Forelimb muscle (tissue), 1 donor: ENCODE data around the gene NGEF. TPM values are rescaled to one million over a fixed set of nuclear protein-coding genes. Genes with fewer than 3 reads are reported as not detected.

Source experiments
- DNase-seq: peaks from one replicate; pipeline ENCODE4 v3.0.0-alpha.2; 2013; ENCODE audit warnings: low read depth
- polyA plus RNA-seq: library from polyadenylated mRNA; unstranded; fragments of 120-200 nt; gene quantifications from one replicate; pipeline ENCODE4 v1.2.1, GENCODE V29; 2013; ENCODE audit not compliant: insufficient read length

Gene NGEF
- polyA plus RNA-seq, 1 donor: 1.2 TPM

DNA sequence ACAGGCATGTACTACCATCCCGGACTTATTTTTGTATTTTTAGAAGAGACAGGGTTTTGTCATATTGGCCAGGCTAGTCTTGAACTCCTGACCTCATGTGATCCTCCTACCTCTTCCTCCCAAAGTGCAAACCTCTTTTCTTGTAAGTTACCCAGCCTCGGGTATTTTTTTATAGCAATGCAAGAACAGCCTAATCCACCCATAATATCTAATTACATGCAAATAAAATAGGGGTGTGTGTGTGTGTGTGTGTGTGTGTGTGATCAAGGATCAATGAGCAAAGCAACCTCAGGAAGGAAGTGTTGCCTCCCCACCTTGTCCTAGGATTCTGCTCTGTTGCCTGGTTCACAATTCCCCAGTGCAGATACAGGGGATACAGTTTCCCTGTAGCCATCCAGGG, 45.6 kb downstream of the NGEF start:
- no peak for DNase-seq

DNA sequence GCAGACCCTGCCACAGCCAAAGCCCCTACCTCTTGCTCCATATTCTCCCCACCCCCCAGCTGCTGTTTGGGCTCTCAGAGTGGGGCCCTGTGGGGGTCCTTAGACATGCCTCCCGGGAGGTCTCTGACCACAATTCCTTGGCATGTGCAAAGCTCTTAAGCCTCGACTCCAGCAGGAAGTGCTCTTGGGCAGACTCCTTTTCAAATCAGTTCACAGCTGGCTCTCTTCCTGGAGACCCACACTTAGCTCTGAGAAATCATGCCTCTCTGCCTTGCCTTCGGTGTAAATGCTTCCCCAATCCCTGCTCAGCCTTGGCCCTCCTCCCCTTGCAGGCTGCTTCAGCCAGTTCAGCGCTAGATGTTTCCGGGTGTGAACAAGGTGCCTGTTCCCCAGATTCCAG, 46.9 kb downstream of the NGEF start:
- no peak for DNase-seq

DNA sequence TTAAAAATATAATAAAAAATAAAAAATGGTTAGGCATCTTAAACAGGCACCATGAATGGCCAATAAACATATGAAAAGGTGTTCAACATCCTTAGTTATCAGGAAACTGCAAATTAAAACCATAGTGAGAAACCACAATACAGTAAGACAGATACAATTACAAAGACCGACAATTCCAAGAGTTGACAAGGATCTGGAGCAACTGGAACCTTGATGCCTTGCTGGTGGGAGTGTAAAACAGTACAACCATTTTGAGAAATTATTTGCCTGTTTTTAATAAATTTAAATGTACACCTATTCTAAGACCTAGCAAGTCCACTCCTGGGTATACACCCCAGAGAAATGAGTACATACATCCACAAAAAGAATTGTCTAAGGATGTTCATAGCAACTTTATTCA, 49.1 kb downstream of the NGEF start:
- no peak for DNase-seq

DNA sequence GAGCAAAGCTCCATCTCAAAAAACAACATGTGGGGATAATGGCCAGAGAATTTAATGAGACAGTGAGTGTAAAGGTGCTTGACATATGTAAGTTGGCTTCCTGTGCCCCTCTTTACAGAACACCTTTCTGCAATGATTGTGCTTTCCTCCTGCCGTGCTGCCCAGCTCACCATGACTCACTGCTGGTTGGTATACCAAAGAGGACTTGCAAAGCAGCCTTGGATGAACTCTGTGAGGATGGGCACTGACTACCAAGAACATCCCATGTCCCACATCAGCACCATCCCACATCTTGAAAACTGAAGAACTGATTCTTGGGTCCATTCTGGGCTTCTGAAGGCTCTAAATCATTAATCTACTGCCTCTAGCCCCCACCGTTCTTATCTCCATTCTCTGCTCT, 52.2 kb downstream of the NGEF start:
- DNase-seq: no peak

DNA sequence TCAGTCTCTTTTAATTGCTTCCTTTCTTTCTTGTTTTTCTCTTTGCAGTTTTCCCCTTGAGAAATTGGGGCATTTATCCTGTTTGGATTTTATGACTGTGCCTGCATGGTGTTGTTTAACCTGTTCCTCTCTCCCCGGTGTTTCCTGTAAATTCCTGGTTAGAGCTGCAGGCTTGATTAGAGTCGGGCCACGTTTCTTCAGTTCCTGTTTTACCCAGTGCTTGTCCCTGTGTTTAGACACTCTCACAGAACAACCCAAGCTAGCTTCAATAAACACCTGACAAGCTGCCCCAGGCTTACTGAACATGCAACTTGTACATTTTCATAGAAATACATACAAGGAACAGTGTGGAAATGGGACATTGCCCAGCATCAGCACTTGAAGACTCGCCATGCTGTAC, 53.9 kb downstream of the NGEF start:
- no peak for DNase-seq

DNA sequence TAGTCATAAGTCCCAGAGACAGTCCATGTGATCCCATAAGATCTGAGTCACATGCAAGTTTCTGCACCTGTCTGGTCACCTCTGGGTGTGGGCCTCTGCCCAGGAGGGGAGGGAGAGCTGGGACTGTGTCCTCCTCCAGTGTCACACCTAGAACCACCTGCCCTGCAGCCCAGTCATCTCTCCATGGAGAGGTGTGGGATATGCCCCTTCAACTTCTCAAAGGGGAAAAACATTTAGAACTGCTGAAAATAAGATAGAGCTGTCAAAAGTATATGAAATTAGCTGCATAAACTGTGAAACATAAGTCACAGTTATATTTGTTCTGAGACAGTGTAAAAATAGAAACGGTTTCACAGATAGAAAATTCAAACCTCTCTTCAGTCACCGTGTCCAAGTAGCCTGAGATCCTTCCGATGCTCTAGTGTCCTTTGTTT, 55.4 kb downstream of the NGEF start:
- DNase-seq: no peak

DNA sequence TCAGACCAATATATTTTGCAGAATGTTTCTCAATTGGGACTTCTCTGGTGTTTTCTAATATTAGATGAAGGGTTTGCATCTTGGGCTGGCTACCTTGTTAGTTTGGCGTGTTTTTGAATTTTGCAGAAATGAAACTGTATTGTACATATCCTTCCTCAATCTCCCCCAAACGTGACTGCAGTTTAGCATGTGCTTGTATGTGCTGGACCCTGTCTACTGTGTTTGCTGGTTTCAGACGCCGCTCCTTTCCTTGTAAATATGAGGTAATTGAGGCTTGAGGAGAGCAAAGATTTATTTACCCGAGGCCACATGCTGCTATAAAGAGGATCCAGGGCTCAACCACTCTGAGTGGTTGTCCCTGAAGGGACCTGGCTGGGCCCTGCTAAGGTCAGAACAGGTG, 57.2 kb downstream of the NGEF start:
- no peak for DNase-seq

DNA sequence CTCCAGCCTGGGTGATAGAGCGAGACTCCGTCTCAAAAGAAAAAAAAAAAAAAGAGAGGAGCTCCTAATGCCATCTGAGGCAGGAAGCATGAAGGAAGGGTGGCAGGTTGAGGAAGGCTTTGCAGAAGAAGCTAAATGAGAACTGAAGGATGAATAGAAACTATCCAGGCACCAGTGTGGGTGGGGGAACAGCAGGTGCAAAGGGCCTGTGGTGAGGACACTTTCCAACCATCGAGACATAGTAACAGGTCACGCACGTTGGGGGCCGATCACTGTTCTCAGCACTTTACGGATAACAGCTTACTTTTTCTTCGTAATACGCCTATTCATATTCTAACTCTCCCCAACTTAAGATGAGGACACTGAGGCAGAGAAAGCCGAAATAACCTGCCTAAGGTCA, 58.4 kb downstream of the NGEF start:
- no peak for DNase-seq

DNA sequence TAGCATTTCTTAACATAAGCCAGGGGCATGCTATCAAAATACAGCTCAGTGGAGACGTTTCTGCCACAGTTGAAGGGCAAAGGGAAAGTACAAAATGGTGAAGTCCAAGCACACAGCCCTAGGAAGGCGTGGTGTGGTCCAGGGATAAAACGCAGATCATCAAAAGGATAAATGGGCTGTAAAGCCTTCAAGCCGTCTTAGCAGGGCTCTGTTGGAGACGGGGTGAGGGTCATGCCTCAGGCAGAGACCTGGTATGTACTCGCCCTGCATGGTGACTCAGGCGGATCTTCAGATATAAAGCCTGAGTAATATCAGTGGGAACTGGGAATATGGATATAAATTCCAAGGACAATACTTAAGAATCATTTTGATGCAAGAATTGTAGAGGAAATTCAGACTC, 61.2 kb downstream of the NGEF start:
- DNase-seq: no peak

DNA sequence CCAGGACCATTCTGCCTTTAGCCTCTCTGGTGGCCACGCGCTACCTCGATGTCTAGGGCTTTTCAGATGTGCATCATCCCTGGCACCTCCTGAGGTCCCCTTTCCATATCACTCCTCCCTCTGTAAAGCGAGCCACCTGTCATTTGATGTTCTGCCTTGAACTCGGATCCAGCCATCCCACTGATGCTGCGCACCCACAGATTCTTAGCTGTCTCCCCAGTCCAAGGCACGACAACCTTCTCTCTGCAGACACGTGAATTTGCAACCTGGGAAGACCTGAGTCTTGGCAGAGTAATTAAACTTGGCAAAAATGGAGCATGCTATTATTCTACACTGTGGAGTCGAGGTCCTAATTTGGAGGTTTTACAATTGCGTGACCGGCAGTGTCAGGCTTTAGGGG, 61.9 kb downstream of the NGEF start:
- no peak for DNase-seq

DNA sequence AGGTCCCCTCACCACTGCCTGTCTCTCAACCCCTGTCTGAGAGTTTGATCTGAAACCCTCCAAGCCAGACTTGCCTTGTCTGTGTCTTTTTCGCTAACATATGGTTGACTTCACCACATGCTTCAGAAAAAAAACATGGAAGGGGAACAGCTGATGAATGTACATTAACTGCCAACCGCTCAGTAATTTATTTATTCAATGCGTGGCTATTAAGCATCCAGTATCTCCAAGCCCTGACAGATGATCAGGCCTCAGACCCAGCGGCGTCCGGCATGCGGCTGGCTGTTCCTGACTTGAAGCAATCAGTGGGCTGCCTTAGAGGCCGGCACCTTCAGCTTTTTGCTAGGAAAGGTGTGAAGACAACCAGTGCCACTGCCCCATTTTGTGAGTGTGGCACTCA, 62.3 kb downstream of the NGEF start:
- no peak for DNase-seq

DNA sequence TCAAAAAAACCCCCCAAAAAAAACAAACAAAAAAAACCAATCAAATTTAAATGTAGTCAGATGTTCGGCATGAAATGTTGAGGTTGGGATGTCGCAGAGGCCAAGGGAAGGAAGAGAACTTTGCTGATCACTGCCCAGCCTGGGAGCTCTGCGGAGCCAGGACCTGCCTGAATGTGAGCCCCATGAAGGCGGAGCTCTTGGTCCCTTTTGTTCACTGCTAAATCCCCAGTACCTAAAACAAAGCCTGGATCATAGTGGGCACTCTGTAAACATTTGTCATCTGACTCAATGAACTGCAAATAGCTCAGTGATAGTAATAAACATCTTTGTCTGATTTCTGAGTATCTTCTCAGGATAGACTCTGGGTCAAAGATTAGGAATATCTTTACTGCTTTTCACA, 64.0 kb downstream of the NGEF start:
- no peak for DNase-seq

DNA sequence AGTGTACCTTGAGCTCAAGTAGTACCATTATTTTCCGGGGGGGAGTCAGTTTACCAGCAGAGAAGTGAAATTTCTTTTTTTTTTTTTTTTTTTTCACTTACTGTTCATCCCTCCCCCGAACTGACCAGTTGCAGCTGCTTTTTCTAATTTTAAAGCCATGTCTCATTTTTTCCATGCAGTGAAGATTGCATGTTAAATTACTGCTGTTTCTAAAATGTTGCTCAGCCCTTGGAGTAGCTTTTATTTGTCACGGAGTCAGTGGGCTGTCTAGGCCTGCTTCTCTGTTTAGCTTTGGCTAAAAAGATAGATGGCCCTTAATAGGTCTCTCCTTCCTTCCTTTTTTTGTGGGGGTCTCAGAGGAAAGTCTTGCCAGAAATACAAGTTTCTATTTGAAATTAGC, 70.2 kb downstream of the NGEF start:
- DNase-seq: no peak

DNA sequence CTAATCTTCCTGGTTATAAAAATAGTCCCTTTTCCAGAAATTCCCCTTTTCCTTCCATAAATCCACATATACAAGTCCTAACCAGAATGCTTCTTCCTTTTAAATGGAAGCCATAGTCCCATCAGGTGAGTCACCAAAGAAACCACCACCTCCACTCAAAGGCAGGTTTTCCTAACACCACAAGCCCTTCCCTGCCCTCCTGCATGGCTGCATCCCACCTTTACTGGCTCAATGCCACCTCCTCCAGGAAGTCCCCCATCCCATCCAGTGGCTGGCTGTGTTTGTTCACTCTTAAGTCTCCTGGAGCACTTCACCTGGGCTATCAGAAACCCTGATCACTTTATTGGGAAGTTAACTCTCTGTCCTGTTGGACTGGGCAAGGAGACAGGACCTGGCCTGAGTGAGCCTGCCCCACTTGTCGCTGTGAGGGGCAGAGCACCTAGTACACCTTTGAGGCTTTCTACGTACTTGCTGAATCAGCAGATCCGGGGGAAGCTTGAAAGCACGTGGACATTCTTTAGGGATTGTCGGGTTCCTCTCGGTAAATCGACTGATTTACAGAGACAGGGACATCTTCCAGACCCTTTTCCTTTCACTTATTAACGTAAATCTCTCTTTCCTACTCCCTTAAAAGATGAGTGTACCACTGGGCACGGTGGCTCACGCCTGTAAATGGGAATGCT, 71.0 kb downstream of the NGEF start:
- DNase-seq: no peak

DNA sequence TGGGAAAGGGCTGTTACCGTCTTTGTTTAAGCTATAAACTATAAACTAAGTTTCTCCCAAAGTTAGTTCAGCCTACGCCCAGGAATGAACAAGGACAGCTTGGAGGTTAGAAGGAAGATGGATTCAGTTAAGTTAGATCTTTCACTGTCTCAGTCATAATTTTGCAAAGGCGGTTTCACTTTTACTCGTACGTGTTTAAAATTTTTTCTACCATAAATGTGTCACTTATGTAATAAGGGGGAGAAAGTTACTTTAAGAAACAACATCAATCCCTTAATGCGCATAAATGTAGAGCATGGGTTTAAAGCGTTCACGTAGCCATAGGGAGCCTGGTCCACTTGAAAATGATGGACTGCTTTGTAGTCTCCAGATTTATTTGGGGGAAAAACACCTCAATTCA, 71.7 kb downstream of the NGEF start:
- DNase-seq: no peak

DNA sequence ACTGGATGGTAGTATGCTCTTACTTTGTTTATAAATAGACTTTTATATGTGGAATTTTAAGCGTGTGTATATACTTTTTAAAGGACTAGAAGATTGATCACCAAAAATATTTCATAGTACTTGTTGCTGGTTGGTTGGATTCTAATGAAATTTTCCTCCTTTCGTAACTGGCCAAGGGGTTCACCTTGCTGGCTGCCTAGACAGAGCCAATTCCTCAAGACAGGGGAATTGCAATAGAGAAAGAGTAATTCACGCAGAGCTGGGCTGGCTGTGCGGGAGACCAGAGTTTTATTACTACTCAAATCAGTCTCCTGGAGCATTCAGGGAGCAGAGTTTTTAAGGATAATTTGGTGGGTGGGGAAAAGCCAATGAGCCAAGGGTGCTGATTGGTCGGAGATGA, 72.3 kb downstream of the NGEF start:
- DNase-seq: no peak

DNA sequence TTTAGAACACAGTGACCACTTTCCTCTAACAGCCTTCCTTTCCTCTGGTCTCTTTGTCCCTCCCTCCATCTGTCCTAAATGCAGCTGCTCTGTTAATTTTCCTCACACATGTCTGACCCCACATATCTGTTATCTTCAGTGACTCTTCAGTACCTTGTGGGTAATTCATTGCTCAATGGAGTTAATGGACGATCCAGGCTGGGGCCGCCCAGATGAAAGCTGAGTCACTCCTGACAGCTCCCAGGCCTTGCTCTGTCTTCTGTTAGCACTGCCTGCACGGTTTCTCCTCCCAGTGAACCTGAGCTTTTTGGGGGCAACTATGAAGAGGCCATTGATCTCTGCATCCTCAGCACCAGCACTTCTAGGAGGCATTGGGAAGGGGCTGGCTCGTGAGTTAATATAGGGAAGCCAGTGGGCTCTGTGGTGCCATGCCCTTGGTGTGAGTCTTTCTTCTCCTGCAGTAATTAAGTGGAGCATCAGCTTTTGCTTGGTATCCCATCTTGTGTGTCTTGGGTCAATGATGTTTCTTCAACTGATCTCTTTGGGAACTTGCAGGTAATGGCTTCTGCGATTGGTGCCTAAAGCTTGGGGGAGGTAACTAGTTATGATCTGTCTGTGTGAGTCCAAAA, 75.7 kb downstream of the NGEF start:
- no peak for DNase-seq

DNA sequence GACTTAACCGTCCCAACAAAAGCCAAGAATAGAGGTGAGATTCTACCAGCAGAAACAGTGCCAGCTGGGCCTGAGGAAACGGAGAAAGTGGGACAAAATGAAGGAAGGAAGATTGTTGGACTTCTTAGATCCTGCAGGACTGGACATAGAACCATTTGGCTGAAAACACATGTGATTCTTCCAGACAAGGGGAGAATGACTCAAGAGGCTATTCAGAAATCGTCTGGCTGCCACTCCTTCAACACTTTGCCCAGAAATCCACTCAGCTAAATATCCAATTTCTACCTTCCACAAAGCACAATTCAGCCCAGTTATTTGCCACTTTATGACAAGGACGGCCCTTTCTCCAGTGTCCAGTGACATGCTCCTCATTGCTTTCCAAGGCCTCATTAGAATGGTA, 81.4 kb downstream of the NGEF start:
- DNase-seq: no peak

DNA sequence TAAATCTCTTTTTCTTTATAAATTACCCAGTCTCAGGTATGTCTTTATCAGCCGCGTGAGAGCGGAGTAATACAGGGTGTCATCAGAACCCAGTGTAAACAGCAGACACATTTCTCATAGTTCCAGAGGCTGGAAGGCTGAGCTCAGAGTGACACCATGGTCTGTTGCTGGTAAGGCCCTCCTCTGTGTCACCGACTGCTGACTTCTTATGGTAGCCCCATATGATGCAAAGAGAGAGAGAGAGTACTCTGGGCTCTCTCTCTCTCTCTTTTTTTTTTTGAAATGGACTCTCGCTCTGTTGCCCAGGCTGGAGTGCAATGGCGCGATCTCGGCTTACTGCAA, 83.0 kb downstream of the NGEF start:
- no peak for DNase-seq

DNA sequence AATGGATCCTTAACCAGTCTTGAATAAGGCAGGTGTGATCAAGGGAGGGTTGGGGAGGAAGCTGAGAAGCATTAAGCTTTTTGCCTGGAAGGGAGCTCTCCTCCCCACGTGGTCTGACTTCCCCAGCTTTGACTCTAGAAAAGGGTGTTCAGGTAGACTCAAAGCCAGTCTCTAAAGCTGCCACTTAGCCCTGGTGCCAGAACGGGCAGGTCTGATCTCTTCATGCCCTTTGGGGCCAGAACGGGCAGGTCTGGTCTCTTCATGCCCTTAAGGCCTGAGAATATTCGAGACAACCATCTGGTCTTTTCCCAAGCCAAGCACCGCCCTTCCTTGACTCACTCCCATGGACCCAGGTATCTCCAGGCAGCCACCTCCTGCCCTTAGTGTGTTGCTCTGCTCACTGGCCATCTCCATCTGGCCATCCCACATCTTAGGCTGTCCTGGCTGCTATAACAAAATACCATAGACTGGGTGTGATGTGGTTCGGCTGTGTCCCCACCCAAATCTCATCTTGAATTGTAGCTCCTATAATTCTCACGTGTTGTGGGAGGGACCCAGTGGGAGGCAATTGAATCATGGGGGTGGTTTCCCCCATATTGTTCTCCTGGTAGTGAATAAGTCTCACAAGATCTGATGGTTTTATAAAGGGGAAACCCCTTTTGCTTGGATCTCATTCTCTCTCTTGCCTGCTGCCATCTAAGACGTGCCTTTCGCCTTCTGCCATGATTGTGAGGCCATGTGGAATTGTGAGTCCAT, 83.6 kb downstream of the NGEF start:
- DNase-seq: no peak

DNA sequence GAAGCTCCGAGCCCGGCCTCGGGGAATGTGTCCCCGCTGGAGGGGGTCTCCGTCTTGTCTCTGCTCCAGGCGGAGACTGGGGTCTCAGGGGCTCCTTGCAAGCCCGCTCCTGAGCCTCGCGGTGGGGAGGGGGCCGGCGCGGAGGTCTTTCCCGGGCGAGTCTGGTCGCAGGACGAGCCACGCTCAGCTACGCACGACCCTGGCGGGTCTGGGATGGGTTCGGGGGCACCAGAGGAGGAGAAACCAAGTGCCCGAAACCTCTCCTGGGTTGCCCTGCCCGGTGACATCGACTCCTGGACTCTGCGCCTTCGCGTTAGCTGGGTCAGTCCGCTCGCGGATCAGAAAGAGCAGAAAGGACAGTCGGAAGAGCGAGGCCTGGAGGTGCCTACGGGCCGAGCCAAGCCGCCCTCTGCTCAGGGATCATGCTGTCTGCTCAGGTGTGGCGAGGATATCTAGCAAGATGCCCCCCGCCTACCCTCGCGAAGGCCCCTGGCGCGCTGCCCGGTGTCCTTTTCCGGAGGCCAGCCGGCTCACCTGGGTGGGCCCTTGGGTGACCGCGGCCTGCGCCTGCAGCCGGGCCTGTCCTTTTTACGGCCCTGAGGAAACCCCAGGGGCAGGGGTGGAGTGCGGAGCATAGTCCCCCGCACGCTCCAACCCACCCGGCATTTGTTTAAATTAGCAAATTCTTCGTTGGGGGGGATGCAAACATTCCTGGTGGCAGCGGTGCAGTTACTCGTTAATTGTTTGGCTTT, 84.3 kb downstream of the NGEF start:
- DNase-seq: no peak

DNA sequence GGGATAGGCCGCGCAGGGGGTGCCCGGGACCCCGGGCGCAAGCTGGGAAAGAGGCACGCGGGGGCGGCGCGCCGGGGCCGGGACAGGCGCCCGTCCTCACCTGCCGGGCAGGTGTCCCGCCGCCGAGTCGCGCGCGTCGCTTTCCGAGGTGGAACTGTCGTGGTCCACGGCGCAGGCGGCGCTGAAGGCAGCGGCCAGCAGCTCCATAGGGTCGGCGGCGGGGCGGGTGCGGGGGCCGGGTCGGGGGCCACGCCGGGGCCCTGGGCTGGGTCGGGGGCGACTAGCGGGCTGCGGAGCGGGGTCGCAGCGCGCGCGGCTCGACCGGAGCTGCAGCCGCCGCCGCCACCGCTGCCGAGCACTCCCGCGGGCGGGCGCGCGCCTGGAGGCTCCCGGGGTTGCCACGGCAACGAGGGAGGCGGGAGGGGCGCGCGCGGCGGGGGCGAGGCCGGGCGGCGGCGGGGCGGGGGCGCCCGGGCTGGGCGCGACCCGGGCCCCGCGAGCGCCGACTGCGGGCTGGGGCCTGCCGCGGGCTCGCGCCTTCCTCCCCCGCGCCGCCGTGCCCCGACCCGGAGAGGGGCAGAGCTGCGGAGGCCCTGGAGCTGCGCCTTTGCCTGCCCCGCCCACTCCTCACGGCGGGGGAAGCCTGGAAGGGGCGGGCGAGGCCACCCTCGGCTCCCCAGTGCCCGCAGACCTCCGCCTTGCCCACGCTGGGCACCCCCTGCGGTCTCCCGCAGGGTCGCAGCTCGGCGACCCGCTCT, 85.1 kb downstream of the NGEF start:
- DNase-seq: no peak
